Left ventricle myocardium inferior (tissue), 1 donor: ENCODE measurements around the gene FITM1. TPM values are rescaled to one million over a fixed set of nuclear protein-coding genes. Genes with fewer than 3 reads are reported as not detected.

Experiments used
- DNase-seq: peaks from one replicate; pipeline ENCODE4 v3.0.0-alpha.2; 2020
- H3K27ac ChIP-seq: fragments of 200-600 bp; replicated peaks from 2 replicates; pipeline ENCODE4 v1.8.0; 2021
- H3K27me3 ChIP-seq: fragments of 200-600 bp; 2 replicates; pipeline ENCODE4 v1.8.0; 2021; ENCODE audit warnings: low read depth
- H3K36me3 ChIP-seq: fragments of 200-600 bp; 2 replicates; pipeline ENCODE4 v1.8.0; 2021
- H3K4me1 ChIP-seq: fragments of 200-600 bp; 2 replicates; pipeline ENCODE4 v1.8.0; 2021
- H3K4me3 ChIP-seq: fragments of 200-600 bp; 2 replicates; pipeline ENCODE4 v1.8.0; 2021; ENCODE audit warnings: mild to moderate bottlenecking, moderate library complexity
- H3K9me3 ChIP-seq: fragments of 200-600 bp; replicated peaks from 2 replicates; pipeline ENCODE4 v1.8.0; 2021
- intact Hi-C: fragments of 100-400 bp; cut with micrococcal nuclease; formaldehyde crosslinking; loops from one replicate; pipeline ENCODE4 v1.11.0; 2022
- total RNA-seq: library from RNA; stranded (reverse); fragmentation: NEBNext Ultra II Directional; extraction: Animal tissue kit (Norgen Biotek cat#: 25700); gene quantifications from one replicate; pipeline ENCODE4 v1.2.1, GENCODE V29; 2021
- TF ChIP-seq, protein P1 (sequence below): fragments of 200-600 bp; IDR thresholded peaks from 2 replicates; pipeline ENCODE4 v1.8.0; 2021; ENCODE audit warnings: antibody characterized with exemption, mild to moderate bottlenecking, borderline replicate concordance
- donor health status: DM: no; HTN: yes; CAD: no; lungs with severe emphysema.

The FITM1 gene
- total RNA-seq, 1 donor from 2014 or later = 148 TPM

DNA sequence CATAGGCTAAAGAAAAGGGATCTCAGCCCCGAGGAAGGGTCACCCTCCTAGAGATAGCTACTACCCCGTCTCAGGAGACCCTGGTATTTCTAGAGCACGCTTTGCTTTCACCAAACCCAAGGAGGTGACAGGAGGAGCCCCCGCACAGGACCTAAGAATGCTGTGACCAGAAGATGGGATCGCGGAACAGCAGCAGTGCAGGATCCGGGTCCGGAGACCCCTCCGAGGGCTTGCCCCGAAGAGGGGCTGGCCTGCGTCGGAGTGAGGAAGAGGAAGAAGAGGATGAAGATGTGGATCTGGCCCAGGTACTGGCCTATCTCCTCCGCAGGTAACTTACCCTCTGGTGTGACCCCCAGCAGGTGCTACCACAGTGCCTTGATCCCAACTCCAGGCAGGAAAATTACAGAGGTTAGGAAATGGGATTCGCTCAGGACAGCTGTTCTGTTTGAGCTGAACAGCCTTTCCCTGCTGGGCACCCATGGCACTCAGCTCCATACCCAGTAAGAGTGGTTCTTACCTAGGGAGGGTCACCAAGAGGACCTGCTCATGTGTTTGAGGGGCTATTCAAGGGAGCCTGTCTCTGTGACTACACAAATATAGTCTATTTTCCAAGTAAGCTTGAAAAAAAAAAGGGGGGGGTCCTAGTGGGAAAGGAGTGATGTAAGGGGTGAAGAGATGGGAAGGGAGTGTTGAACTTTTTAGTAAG lies 14.9 kb upstream of the FITM1 start:
- no peak for DNase-seq
- intact Hi-C loops = no loop called here
- TF ChIP-seq, protein P1, sequence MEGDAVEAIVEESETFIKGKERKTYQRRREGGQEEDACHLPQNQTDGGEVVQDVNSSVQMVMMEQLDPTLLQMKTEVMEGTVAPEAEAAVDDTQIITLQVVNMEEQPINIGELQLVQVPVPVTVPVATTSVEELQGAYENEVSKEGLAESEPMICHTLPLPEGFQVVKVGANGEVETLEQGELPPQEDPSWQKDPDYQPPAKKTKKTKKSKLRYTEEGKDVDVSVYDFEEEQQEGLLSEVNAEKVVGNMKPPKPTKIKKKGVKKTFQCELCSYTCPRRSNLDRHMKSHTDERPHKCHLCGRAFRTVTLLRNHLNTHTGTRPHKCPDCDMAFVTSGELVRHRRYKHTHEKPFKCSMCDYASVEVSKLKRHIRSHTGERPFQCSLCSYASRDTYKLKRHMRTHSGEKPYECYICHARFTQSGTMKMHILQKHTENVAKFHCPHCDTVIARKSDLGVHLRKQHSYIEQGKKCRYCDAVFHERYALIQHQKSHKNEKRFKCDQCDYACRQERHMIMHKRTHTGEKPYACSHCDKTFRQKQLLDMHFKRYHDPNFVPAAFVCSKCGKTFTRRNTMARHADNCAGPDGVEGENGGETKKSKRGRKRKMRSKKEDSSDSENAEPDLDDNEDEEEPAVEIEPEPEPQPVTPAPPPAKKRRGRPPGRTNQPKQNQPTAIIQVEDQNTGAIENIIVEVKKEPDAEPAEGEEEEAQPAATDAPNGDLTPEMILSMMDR = no peak
- Histone ChIP-seq H3K9me3 (no peaks in the 10 kb centered on the region), H3K27ac (peak overlapping the region; percentile 98), H3K36me3 (peaks cover 44% of the 10 kb centered on the region), H3K4me3 (peak overlapping the region; percentile 76), H3K4me1 (peaks cover 35% of the 10 kb centered on the region), H3K27me3 (no peaks in the 10 kb centered on the region)

DNA sequence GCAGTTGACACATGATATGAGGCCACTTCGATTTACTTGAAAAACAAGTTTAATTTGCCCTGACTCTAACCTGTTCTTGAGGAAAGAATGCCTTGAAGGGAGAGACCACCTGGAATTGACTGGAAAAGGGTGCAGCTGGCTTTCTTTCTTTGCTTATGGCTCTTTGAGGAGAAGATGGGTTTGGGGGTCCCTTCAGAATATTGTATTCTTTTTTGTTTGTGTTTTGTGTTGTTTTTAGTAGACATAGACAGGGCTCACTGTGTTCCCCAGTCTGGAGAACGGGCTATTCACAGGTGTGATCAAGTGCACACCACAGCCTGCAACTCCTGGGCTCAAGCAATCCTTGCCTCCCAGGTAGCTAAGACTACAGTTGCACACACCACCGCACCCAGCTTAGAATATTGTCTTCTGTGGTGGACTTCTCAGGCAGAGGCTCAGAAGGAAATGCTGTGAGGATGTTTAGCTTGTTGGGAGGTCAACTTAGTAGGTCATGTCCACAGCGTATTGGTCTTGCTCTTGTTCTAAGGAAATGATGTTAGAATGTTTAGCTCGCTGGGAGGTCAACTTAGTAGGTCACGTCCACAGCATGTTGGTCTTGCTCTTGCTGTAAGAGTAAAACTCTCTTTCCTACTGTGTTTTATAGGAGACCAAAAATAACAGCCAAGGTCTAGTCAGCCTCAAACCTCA lies 14.2 kb upstream of the FITM1 start:
- intact Hi-C loops = no loop called here

DNA sequence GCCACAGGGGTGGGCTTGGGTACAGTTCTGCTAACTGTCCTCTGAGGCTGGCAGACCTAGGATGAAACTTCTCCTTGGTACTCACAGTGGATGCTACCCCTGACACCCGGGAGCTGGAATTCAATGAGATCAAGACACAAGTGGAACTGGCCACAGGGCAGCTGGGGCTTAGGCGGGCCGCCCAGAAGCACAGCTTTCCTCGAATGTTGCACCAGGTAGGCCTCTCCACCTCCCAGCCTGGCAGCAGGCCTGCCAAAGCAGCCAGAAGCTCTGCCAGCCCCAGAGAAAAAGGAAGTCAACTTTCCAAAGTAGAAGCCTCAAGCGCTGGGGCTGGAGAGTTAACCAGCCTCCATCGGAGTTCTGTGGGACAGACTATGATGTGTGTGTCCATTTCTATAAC lies 13.3 kb upstream of the FITM1 start:
- no peak for DNase-seq
- intact Hi-C loops = no loop called here
- H3K36me3 ChIP-seq = peaks cover 60% of the 10 kb centered on the region

More for the DNA sequence above, 14.2 kb upstream of the FITM1 start:
- H3K27ac ChIP-seq = peak overlapping the region; percentile 8
- H3K27me3 ChIP-seq = no peaks in the 10 kb centered on the region
- DNase-seq = no peak
- H3K9me3 ChIP-seq = no peaks in the 10 kb centered on the region
- peaks cover 51% of the 10 kb centered on the region for H3K36me3 ChIP-seq
- TF ChIP-seq, protein P1 = no peak
- H3K4me1 ChIP-seq = peaks cover 35% of the 10 kb centered on the region
- H3K4me3 ChIP-seq = peak overlapping the region; percentile 76

DNA sequence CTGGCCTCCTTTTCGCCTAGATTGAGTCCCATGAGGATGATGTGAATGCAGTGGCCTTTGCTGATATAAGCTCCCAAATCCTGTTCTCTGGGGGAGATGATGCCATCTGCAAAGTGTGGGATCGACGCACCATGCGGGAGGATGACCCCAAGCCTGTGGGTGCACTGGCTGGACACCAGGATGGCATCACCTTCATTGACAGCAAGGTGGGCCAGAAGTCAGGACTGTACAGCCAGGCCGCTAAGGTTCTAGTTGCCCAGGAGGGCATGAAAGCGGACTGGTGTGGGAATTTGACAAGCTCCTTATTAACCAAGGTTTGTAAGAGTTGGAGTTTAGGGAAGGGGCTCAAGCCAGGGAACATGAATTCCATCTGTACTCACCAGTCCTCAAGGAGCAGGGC lies 10.8 kb upstream of the FITM1 start:
- no peak overlapping the region for H3K4me3 ChIP-seq
- no peak for DNase-seq
- peaks cover 83% of the 10 kb centered on the region for H3K36me3 ChIP-seq
- H3K27me3 ChIP-seq = no peaks in the 10 kb centered on the region
- TF ChIP-seq, protein P1 = no peak
- no peaks in the 10 kb centered on the region for H3K9me3 ChIP-seq
- peaks cover 32% of the 10 kb centered on the region for H3K4me1 ChIP-seq
- intact Hi-C loops = no loop called here
- no peak overlapping the region for H3K27ac ChIP-seq

More for the DNA sequence above, 13.3 kb upstream of the FITM1 start:
- Histone ChIP-seq H3K27me3 (no peaks in the 10 kb centered on the region), H3K4me1 (peaks cover 35% of the 10 kb centered on the region), H3K27ac (no peak overlapping the region), H3K4me3 (no peak overlapping the region), H3K9me3 (no peaks in the 10 kb centered on the region)
- TF ChIP-seq, protein P1 = no peak

DNA sequence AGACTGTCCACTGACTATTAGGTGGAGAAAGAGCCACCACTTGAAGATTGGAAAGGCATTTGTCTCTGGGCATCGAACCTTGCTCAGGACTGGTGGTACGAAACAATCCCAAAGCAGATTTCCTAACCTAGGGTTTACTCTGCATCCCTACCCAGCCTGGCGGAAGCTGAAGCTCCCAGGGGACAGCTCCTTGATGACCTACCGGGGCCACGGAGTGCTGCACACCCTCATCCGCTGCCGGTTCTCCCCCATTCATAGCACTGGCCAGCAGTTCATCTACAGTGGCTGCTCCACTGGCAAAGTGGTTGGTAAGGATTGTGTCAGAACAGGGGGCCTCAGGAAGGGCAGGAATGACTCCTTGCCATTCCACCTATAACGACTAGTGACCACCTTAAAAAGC lies 9.2 kb upstream of the FITM1 start:
- Histone ChIP-seq H3K4me3 (no peak overlapping the region), H3K27ac (no peak overlapping the region), H3K4me1 (peaks cover 21% of the 10 kb centered on the region), H3K9me3 (no peaks in the 10 kb centered on the region), H3K36me3 (peaks cover 82% of the 10 kb centered on the region), H3K27me3 (no peaks in the 10 kb centered on the region)
- intact Hi-C loops = no loop called here
- TF ChIP-seq, protein P1 = no peak
- no peak for DNase-seq
